Activated T-cell treated with anti-CD3 and anti-CD28 coated beads for 1 hour (primary cell): ENCODE results near the gene AP5S1.
"Not testable (repeated sequence)": the region's sequence is repeated elsewhere in the genome, so short reads cannot be mapped to it uniquely, and the experiment has no call there.

Experiments used
- DNase-seq: peaks from one replicate; pipeline ENCODE4 v3.0.0-alpha.2; 2020; ENCODE audit warnings: low read depth

The AP5S1 gene

GRCh38 chr20:3812975-3813847, 7.1 kb upstream of the AP5S1 start:
- no peak for DNase-seq

GRCh38 chr20:3813848-3814581, 6.3 kb upstream of the AP5S1 start:
- no peak for DNase-seq

DNA sequence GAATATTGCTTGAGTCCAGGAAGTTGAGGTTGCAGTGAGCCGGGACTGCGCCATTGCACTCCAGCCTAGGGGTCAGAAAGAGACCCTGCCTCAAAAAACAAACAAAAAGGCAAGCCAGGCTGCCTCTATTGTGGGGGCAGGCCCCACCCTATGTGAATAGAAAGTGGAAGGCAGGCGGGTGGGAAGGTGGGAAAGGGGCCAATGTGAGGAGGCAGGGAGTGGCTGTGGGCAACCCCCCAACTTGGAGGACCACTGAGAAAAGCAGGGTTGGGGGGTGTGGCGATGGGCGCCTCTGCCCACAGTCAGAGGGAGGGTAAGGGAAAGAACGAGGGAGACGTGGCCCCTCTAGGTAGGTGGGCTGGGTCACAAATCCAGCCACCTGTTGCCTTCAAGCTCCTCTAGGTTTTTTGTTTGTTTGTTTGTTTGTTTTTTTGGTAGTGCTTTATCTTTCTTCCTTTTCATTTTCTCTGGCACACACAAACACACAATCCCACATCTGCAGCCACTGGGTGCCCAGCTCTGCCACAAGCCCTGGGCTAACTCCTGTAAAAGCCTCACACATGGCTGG, 5.3 kb upstream of the AP5S1 start:
- no peak for DNase-seq

DNA sequence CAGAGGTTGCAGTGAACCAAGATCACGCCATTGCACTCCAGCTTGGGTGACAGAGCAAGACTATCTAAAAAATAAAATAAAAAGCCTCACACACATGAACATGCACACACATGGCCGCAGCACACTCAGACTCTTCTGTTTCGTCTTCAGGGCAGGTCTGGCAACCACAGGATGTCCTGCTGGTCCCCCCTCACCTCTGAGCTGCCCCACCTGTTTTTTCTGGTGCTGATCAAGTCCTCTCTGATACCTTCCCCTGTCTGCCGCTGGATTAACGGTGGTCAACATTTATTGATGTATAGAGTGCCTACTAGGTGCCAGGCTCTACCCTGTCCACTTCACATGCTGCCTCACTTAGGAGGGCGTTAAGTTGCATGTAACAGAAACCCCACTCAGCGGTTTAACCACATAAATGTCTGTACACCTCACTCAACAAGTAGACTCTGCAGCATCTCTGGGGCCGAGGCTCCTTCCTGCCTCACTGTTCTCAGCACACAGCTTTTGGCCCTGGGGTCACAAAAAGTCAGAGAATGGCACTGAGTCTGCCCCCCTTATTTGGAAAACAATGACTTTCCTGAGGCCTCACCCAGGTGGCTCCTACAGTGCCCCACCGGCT, 4.5 kb upstream of the AP5S1 start:
- no peak for DNase-seq

- DNase-seq, result no peak
Measured at GRCh38 chr20:3818155-3819151, 1.9 kb upstream of the AP5S1 start.

DNA sequence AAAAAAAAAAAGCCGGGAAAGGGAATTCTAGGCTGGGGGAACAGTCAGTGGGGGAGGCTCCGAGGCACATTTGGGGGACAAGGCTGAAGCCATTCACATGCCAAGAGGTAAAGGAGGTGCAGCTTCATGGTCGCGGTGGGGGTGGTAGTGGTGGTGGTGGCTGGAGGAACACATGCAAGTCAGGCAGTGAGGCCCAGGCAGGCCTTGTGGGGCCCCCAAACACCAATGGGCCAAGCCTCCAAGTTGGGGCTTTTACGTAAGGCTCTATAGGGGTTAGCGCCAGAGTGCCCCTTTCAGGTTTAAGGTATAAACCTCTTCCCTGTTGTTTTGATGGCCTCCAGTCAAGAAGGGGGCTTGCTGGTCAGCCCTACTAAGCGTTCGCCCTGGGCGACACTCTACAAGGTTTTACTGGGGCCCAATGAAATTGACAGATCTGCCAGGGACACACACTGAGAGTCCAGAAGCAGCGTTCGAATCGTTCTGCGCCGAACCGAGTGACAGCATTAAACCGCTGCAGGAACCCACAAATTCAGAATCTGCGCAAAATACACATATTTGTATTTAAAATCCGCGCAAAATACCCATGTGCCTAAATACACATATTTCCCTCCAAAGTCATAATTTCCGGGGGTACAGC, 818 bp upstream of the AP5S1 start:
- DNase-seq, result no peak

- DNase-seq, result no peak
Measured at GRCh38 chr20:3820901-3821727, 767 bp downstream of the AP5S1 start.

- no peak for DNase-seq
Measured at GRCh38 chr20:3821996-3822395, 1.6 kb downstream of the AP5S1 start.

- DNase-seq, result no peak
Measured at GRCh38 chr20:3823881-3824280, 3.5 kb downstream of the AP5S1 start.

GRCh38 chr20:3825526-3825925, 5.2 kb downstream of the AP5S1 start:
- DNase-seq, result no peak

- no peak for DNase-seq
Measured at GRCh38 chr20:3826420-3826819, 6.1 kb downstream of the AP5S1 start.

DNA sequence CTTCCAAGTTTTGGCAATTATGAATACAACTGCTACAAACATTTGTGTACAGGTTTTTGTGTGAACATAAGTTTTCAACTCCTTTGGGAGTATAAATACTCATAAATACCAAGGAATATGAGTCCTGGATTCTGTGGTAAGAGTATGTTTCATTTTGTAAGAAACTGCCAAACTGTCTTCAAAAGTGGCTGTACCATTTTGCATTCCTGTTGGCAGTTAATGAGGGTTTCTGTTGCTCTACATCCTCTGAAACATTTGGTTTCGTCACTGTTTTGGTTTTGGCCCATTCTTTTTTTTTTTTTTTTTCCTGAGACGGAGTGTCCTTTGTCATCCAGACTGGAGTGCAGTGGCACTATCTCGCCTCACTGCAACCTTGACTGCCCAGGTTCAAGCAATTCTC, 8.5 kb downstream of the AP5S1 start:
- DNase-seq, result no peak

DNA sequence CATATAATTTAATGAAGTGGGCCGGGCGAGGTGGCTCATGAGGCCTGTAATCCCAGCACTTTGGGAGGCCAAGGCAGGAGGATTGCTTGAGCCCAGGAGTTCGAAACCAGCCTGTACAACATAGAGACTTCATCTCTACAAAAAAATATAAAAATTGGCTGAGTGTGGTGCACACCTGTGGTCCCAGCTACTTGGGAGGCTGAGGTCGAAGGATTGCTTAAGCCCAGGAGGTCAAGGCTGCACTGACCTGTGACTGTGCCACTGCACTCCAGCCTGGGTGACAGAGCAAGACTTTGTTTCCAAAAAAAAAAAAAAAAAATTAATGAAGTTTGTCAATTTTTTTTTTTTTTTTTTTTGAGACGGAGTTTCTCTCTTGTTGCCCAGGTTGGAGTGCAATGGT, 9.5 kb downstream of the AP5S1 start:
- not testable (repeated sequence) for DNase-seq

DNA sequence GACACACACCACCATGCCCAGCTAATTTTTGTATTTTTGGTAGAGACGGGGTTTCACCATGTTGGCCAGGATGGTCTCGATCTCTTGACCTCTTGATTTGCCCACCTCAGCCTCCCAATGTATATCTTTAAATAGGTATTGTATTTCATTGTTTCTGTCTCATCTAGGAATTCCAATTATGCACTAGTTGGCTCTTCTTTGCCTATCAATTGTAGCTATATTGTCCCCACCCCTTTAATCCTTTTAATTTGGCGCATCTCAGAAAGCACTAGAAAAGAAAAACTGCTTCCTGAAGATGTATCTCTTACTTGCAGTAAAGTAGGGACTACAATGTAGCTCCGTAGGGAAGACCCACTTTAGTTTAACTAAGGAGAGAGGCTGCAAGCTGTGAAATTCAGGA, 15.8 kb downstream of the AP5S1 start:
- DNase-seq, result no peak

DNA sequence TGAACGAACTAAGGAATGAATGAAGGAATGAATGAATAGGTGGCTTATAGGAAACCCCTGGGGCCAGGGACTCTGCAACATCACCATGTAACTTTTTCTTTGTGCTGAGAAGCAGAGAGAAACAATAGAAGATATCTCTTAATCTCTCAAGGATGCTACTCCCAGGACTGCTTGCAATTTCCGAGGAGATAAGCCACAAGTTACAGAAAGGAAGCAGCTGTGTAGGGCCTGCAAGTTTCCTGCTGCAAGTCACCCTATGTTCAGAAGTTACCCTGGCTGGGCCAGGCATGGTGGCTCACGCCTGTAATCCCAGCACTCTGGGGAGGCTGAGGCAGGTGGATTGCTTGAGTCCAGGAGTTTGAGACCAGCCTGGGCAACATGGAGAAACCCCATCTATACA, 19.0 kb downstream of the AP5S1 start:
- no peak for DNase-seq

DNA sequence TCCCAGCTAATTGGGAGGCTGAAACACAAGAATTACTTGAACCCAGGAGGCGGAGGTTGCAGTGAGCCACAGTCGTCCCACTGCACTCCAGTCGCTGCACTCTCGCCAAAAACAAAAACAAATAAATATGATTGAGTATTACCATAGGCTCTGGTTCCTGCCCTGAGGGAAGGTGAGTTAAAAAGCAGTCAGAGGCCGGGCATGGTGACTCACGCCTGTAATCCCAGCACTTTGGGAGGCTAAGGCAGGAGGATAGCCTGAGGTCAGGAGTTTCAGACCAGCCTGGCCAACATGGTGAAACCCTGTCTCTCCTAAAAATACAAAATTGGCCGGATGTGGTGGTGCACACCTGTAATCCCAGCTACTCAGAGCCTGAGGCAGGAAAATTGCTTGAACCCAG, 19.9 kb downstream of the AP5S1 start:
- DNase-seq, result not testable (repeated sequence)

- DNase-seq, result no peak
Measured at GRCh38 chr20:3842348-3842930, 22.1 kb downstream of the AP5S1 start.

GRCh38 chr20:3843490-3843889, 23.1 kb downstream of the AP5S1 start:
- no peak for DNase-seq

GRCh38 chr20:3843990-3844619, 23.8 kb downstream of the AP5S1 start:
- not testable (repeated sequence) for DNase-seq
